Neutrophil (primary cell): Measurements from ENCODE around the gene CSGALNACT2.

Experiments
- H3K27ac ChIP-seq: fragments of 200-600 bp; sonication (generic); 2 replicates; pipeline ENCODE4 v1.5.1; 2016; ENCODE audit warnings: mild to moderate bottlenecking, moderate library complexity
- H3K27me3 ChIP-seq: fragments of 200-600 bp; sonication (generic); 2 replicates; pipeline ENCODE4 v1.6.0; 2016; ENCODE audit warnings: mild to moderate bottlenecking
- H3K36me3 ChIP-seq: fragments of 200-600 bp; sonication (generic); 2 replicates; pipeline ENCODE4 v1.5.1; 2017
- H3K4me1 ChIP-seq, 2 experiments: fragments of 200-600 bp in 1 of 2; sonication (generic) in 1 of 2; 1 replicate in 1 of 2; 2 replicates in 1 of 2; pipeline versions ENCODE4 v1.5.1 to v1.6.1; 2013 to 2016; ENCODE audit warnings: low read depth in 1 of 2, low read length in 1 of 2, mild to moderate bottlenecking in 1 of 2, moderate library complexity in 1 of 2; ENCODE audit not compliant: control insufficient read depth in 1 of 2, insufficient read depth in 1 of 2
- H3K4me3 ChIP-seq, 2 experiments: fragments of 200-600 bp in 1 of 2; sonication (generic) in 1 of 2; 1 replicate in 1 of 2; 2 replicates in 1 of 2; pipeline ENCODE4 v1.5.1; 2013 to 2016; ENCODE audit warnings: low read depth in 1 of 2, low read length in 1 of 2, mild to moderate bottlenecking in 1 of 2, moderate library complexity in 1 of 2
- H3K9me3 ChIP-seq: fragments of 200-600 bp; sonication (generic); 2 replicates; pipeline ENCODE4 v1.5.1; 2016
- TF ChIP-seq, protein P1 (sequence below): fragments of 200-600 bp; sonication (generic); IDR thresholded peaks from 2 replicates; pipeline ENCODE4 v1.5.1; 2016; ENCODE audit warnings: antibody characterized with exemption

The CSGALNACT2 gene

DNA sequence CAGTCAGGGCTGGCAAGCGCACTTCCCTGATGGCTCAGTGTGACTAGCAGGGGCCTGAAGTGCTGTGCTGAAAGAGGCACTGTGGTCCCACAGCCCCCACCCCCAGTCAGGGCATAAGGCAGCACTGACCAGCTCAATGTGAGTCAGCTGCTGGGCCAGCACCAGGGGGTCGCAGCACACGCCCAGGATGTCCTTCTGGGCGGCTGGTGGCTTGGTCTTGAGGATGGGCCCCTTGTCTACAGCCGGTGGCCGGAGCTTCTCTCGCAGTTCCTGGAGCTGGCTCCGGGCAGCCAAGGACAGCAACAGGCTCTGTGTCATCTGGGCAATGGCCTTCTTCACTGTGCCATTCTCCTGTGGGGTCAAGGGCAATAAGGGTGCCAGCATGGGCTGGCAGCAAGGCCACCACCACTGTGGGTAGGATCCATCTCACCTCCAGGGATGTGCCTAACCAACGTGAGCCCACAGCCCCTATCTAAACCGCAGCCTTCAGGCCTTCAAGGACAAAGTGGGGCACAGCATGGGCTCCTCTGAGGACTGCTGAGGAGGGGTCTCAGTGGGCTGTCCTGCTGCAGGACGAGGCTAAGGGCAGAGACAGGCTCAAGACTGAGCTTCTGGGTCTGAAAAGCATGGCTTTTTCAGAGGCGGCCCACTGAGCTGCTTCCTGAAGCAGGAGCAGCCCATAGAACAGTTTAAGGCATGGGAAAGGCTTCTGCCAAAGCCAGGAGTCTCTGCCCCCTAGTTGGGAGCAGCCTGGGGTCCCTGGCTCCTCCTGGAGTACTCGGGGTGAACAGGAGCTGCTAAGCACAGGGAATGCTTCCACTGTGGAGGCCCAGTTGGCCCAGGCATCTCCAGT is 62.5 kb downstream of the CSGALNACT2 start:
- H3K9me3 ChIP-seq = no peaks in the 10 kb centered on the region
- H3K36me3 ChIP-seq = peaks cover 40% of the 10 kb centered on the region
- H3K4me3 ChIP-seq = no peak overlapping the region
- peaks cover 12 to 24% of the 10 kb centered on the region in 2 experiments for H3K4me1 ChIP-seq
- TF ChIP-seq, protein P1, sequence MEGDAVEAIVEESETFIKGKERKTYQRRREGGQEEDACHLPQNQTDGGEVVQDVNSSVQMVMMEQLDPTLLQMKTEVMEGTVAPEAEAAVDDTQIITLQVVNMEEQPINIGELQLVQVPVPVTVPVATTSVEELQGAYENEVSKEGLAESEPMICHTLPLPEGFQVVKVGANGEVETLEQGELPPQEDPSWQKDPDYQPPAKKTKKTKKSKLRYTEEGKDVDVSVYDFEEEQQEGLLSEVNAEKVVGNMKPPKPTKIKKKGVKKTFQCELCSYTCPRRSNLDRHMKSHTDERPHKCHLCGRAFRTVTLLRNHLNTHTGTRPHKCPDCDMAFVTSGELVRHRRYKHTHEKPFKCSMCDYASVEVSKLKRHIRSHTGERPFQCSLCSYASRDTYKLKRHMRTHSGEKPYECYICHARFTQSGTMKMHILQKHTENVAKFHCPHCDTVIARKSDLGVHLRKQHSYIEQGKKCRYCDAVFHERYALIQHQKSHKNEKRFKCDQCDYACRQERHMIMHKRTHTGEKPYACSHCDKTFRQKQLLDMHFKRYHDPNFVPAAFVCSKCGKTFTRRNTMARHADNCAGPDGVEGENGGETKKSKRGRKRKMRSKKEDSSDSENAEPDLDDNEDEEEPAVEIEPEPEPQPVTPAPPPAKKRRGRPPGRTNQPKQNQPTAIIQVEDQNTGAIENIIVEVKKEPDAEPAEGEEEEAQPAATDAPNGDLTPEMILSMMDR = no peak
- no peaks in the 10 kb centered on the region for H3K27me3 ChIP-seq
- peak overlapping the region; percentile 71 for H3K27ac ChIP-seq

DNA sequence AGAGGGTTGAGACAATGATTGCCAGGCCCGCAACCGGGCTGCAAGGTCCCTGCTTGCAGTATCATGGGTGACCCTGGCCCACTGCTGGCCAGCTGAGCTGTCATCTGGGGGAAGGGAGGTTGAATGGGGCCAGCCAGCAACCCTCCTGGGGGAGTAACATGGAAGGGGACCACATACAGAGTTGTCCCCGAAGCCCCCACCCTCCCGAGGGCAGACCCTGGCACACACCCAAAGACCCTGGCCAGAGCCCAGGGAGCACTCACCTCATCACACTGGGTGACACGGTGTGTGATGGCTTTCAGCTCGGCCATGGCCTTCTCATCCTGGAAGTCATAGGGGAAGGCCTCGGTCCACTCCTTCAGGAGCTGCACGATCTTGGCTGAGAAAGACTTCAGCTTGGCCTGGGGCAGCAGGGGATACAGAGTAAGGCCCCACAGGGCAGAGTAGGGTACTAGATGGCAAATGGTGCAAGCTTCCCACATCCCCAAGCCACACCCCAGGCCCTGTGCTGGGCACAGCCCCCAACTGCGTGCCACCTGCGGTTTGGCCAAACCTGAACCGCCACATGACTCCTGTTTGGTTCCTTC is 63.4 kb downstream of the CSGALNACT2 start:
- no peaks in the 10 kb centered on the region for H3K27me3 ChIP-seq
- peak overlapping the region; percentile 71 for H3K27ac ChIP-seq
- peaks cover 12 to 24% of the 10 kb centered on the region in 2 experiments for H3K4me1 ChIP-seq
- TF ChIP-seq, protein P1 = no peak
- H3K9me3 ChIP-seq = no peaks in the 10 kb centered on the region
- peak overlapping the region; percentile 65 to 84 for H3K4me3 ChIP-seq
- peaks cover 33% of the 10 kb centered on the region for H3K36me3 ChIP-seq

GRCh38 chr10:43202224-43202656 is 64.0 kb downstream of the CSGALNACT2 start:
- Histone ChIP-seq H3K4me1 (peaks cover 12 to 24% of the 10 kb centered on the region in 2 experiments), H3K27ac (peak overlapping the region; percentile 71), H3K4me3 (peak overlapping the region; percentile 65 to 84), H3K36me3 (peaks cover 27% of the 10 kb centered on the region), H3K27me3 (no peaks in the 10 kb centered on the region), H3K9me3 (no peaks in the 10 kb centered on the region)
- TF ChIP-seq, protein P1 = peak; percentile 68

DNA sequence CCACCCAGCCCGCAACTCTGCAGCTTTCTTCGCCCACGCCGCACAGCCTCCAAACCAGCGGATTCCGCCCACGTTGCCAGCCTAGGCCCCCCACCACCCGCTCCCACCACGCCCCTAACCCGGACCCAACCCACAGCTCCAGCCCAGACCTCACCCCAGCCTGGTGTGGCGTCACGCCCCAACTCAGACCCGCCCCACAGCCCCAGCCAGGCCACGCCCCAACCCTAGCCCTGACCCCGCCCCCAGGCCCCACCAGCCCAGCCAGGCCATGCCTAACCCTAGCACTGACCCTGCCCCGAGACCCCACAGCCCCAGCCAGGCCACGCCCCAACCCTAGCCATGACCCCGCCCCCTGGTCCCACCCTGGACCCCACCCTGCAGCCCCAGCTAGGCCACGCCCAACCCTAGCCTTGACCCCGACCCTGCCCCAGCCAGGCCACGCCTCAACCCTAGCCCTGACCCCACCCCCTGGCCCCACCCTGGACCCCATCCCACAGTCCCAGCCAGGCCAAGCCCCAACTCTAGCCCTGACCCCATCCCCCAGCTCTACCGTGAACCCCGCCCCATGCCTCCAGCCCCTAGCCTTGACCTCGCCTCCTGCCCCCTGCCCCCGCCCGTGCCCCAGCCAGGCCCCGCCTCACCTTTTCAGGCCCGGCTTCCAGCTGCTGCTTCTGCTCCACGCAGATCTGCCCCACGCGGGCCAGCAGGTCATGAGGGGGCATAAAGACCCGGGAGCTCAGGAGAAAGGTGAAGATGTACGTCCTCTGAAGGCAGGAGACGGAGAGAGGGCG is 64.6 kb downstream of the CSGALNACT2 start:
- peaks cover 20% of the 10 kb centered on the region for H3K36me3 ChIP-seq
- peaks cover 12 to 24% of the 10 kb centered on the region in 2 experiments for H3K4me1 ChIP-seq
- peak overlapping the region; percentile 65 to 84 for H3K4me3 ChIP-seq
- H3K27ac ChIP-seq = peak overlapping the region; percentile 71
- TF ChIP-seq, protein P1 = no peak
- H3K27me3 ChIP-seq = no peaks in the 10 kb centered on the region
- no peaks in the 10 kb centered on the region for H3K9me3 ChIP-seq

- no peaks in the 10 kb centered on the region for H3K27me3 ChIP-seq
- TF ChIP-seq, protein P1 = no peak
- H3K4me3 ChIP-seq = peak overlapping the region; percentile 27 to 84
- no peaks in the 10 kb centered on the region for H3K9me3 ChIP-seq
- H3K27ac ChIP-seq = peak overlapping the region; percentile 71
- peaks cover 12 to 24% of the 10 kb centered on the region in 2 experiments for H3K4me1 ChIP-seq
- H3K36me3 ChIP-seq = peaks cover 19% of the 10 kb centered on the region
Measured at GRCh38 chr10:43203448-43204041, 65.3 kb downstream of the CSGALNACT2 start.
